HG03097 (cell line): ENCODE measurements around the gene GFI1B.
"Not testable (repeated sequence)": the region's sequence is repeated elsewhere in the genome, so short reads cannot be mapped to it uniquely, and the experiment has no call there.

Experiments
- ATAC-seq: cut with Tn5 transposase; IDR thresholded peaks from one replicate; pipeline ENCODE4 v1.9.1; 2021; ENCODE audit not compliant: unreplicated experiment, low FRiP score

Gene GFI1B

GRCh38 chr9:132989414-132989996 is 11.0 kb downstream of the GFI1B start:
- ATAC-seq, result no peak

- not testable (repeated sequence) for ATAC-seq
Measured at GRCh38 chr9:132989998-132990557, 11.6 kb downstream of the GFI1B start.

GRCh38 chr9:132990781-132991180 is 12.3 kb downstream of the GFI1B start:
- ATAC-seq, result no peak

- no peak for ATAC-seq
Measured at GRCh38 chr9:132991351-132992300, 13.1 kb downstream of the GFI1B start.

- no peak for ATAC-seq
Measured at GRCh38 chr9:132993511-132993939, 15.0 kb downstream of the GFI1B start.

- ATAC-seq, result no peak
Measured at GRCh38 chr9:132994410-132995120, 16.1 kb downstream of the GFI1B start.

GRCh38 chr9:132995121-132995420 is 16.6 kb downstream of the GFI1B start:
- ATAC-seq, result no peak

- ATAC-seq, result no peak
Measured at GRCh38 chr9:132995879-132996278, 17.4 kb downstream of the GFI1B start.

- ATAC-seq, result no peak
Measured at GRCh38 chr9:132996526-132996925, 18.0 kb downstream of the GFI1B start.

- ATAC-seq, result no peak
Measured at GRCh38 chr9:132997591-132997990, 19.1 kb downstream of the GFI1B start.

- not testable (repeated sequence) for ATAC-seq
Measured at GRCh38 chr9:132998221-132998620, 19.7 kb downstream of the GFI1B start.

GRCh38 chr9:132998831-132999635 is 20.5 kb downstream of the GFI1B start:
- ATAC-seq, result no peak

GRCh38 chr9:133002147-133003070 is 23.9 kb downstream of the GFI1B start:
- no peak for ATAC-seq

GRCh38 chr9:133003071-133003461 is 24.6 kb downstream of the GFI1B start:
- ATAC-seq, result no peak

- ATAC-seq, result no peak
Measured at GRCh38 chr9:133003671-133004090, 25.2 kb downstream of the GFI1B start.

- no peak for ATAC-seq
Measured at GRCh38 chr9:133004091-133004998, 25.9 kb downstream of the GFI1B start.

GRCh38 chr9:133004999-133005760 is 26.7 kb downstream of the GFI1B start:
- ATAC-seq, result no peak
